CMK (cell line): ENCODE measurements around the gene GPALPP1.
"Not testable (repeated sequence)": the region's sequence is repeated elsewhere in the genome, so short reads cannot be mapped to it uniquely, and the experiment has no call there.

Experiments
- DNase-seq: peaks from one replicate; pipeline ENCODE4 v3.0.0-alpha.2; 2010; ENCODE audit warnings: low read depth

GPALPP1 gene

DNA sequence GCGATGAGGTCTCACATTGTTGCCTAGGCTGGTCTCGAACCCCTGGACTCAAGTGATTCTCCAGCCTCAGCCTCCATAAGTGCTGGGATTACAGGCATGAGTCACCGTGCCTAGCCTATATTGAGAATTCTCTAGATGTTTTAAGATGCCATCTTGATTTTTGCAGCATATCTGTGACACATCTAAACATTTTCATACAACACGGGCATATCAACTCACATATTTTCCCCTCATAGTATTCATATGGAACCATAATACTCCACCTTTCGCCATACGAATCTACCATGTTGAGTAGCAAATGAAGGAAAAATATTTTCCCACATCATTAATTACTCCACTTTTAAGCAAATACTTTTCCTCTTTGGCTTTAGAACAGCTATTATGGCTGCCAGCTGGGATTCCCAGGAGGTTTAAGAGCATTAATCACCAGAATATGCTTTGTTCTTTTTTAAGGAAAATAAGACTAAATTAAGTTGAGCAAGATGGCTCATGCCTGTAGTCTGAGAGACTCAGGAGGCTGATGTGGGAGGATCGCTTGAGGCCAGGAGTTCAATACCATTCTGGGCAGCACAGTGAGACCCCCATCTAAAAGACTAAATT, 74.0 kb downstream of the GPALPP1 start:
- no peak for DNase-seq

DNA sequence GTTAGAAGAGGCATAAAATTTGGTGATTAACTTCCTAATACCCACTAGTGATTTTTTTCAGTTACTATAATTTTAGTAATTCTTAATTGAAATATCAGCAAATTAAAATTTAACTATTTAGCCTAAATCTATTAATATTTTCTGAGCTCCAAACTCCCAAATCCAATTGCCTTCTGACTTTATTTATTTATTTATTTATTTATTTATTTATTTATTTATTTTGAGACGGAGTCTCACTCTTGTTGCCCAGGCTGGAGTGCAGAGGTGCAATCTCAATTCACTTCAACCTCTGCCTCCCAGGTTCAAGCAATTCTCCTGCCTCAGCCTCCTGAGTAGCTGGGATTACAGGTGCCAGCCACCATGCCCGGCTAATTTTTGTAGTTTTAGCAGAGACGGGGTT, 74.6 kb downstream of the GPALPP1 start:
- not testable (repeated sequence) for DNase-seq

DNA sequence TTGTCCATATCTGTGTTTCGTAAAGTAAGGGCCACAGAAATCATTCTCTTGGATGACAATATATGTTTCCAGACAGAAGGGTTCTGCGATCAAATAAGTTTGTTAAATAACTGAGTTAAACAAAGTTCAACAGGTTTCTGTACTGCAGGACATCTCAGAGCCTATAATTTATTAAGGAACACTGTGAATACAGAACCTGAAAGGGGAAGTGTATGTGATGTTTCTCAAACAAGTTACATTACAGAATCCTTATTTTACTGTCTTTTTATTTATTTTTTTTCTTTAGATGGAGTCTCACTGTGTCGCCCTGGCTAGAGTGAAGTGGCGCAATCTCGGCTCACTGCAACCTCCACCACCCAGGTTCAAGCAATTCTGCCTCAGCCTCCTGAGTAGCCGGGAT, 75.6 kb downstream of the GPALPP1 start:
- no peak for DNase-seq

DNA sequence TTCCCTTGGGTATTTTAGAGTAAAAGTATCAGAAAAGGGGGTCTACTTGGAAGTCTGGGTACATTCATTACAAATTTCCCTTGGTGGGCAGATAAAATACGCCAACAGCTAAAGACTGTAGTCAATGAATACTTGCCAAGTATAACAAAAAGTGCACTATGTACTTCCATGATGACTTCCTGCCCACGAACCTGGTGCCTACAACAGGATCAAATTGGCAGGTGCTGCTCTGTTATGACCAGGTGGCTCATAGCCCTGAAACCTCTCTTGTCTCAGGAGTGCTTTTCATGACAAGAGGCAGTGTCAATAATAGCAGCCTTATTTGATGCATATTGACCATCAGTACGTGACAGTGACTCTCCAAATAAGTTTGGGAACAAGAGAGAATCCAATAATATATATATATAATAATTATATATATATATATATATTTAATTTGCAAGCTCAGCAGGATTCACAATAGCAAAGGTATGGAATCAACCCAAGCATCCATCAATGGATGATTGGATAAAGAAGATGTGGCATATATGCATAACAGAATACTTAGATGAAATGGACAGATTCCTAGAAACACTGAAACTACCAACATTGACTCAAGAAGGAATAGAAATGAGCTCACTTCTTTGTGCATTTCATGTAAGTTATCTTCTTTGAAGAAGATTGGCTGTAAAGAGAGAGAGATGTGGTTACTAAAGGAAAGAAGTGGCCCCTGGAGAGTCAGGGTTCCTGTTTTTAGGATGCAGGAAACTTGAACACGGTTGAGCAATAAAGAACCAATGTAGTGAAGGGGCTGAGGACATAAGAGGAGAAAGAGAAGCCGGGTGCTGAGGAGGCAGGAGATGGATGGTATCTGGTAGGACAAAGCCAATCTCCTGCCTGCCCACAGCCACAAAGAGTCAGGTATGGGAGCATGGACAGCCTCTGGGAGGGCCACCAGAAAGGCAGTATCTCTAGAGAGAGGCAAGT, 79.0 kb downstream of the GPALPP1 start:
- DNase-seq = no peak

DNA sequence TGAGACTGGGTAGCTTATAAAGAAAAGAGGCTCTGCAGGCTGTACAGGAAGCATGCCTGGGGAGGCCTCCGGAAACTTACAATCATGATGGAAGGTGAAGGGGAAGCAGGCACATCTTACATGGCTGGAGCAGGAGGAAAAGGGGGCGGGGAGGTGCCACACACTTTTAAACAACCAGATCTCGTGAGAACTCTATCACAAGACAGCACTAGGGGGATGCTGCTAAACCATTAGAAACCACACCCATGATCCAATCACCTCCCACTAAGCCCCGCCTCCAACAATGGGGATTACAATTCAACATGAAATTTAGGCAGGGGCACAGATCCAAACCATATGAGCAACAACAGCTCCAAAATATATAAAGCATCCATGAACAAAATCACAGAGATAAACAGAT, 84.5 kb downstream of the GPALPP1 start:
- DNase-seq = peak; percentile 14

DNA sequence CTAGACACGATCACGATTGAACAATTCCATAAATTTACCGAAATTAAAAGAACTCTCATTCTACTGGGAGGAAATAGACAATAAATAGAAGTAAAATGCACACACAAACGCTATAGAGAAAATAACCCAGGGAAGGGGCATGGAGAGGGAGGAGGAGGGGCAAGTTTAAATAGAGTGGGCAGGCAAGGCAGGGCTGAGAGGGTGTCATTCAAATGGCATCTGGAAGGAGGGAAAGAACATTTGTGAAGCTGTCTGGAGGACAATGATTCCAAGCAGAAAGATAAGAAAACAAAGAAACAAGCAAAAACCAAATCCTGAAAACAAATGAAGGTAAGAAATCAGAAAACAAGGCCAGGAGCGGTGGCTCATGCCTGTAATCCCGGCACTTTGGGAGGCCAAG, 85.4 kb downstream of the GPALPP1 start:
- no peak for DNase-seq

DNA sequence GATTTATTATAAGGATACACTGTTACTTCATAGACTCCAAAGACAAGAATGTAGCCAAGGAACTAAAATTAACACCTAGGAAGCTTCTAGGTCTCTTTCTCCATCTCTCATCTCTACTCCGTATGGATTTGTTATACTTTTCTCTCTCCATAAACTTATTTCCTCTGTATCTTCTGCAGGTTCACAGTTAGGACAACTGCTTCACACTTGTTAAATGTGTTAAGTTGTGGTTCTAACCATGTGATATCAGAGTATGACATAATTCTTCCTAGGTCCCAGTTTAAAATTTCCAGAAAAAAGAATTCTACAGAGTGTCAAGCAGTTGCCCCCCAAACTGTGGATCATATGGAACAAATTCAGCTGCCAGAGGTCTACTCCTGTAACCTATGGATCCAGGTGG, 88.7 kb downstream of the GPALPP1 start:
- no peak for DNase-seq
